ENCODE measurements around the gene RASA4.
"Not testable (repeated sequence)": the region's sequence is repeated elsewhere in the genome, so short reads cannot be mapped to it uniquely, and the experiment has no call there.

The RASA4 gene

DNA sequence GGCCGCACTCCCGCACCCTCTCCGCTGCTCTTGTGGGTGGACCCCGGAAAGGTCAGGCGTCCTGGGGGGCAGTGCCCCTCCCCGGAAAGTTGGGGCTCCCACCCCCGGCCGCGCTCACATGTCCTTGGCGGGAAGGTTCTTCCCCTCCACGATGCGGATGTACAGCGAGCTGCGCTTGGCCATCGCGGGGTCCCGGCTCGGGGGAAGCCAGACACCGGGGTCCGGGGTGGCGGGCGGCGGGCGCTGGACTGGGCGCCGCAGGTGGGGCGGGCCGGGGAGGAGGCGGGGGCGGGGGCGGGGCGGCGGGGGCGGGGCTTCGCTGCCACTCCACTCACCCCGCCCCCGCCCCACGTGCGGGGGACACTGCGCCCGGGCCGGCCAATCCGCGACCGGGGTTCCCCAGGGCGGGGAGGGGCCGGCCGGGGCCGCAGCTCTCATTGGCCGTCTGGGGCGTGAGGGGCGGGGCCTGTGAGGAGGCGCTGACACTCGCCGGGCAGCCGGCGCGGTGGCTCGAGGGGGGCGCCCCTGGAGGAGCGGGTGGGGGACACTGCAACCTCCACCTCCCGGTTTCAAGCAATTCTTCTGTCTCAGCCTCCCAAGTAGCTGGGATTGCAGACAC is at the start of gene RASA4:
Gene RASA4, minus strand, starts transcription at position 250 of the 619 bp plus-strand sequence. Its CDS starts 67 bp downstream, at position 183.
- DNase-seq (ENCODE audit: low read depth in 2 of 3, low spot score in 2 of 3), result not testable (repeated sequence)

- DNase-seq (ENCODE audit: low read depth in 2 of 3, low spot score in 2 of 3), result not testable (repeated sequence)
Observed at GRCh38 chr7:102664765-102665164, 48.2 kb upstream of the RASA4 start.

DNA sequence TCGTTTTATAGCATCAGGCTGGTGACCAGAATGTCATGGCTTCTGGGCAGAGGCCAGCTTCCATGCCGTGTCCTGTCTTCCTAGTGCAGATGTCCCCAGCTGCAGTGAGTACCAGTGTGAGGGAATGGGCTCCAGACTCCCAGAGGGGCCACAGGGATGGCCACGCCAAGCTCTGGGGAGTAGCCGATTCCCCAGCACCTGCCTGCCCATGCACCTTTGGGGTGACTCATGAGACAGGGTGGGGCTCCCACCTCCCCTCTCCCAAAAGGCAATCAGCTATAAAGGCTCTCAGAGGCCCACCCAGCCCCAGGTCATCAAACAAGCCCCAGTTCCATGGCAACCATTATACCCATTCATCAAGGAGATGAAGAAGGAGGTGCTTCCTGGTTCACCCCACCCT is 33.4 kb upstream of the RASA4 start, which contains the start of gene SPDYE2B:
Gene SPDYE2B, plus strand, starts transcription at position 396 of the 400 bp plus-strand sequence. CDS start 2,030 bp downstream, outside the sequence.
- DNase-seq (ENCODE audit: low read depth in 2 of 3, low spot score in 2 of 3), result not testable (repeated sequence)

DNA sequence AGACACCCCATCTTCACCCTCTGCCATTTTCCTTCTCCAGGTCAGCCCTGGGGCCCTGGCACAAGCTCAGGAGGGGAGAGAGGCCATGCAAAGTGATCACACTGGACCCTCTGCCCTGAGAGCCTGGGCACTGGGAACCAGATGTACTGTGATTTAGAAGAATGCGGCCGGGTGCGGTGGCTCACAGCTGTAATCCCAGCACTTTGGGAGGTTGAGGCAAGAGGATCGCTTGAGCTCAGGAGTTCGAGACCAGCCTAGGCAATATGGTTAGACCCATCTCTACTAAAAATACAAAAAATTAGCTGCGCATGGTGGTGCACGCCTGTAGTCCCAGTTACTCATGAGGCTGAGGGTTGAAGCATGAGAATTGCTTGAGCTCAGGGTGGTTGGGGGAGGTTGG is 31.3 kb upstream of the RASA4 start:
- DNase-seq (ENCODE audit: low read depth in 2 of 3, low spot score in 2 of 3), result not testable (repeated sequence)

DNA sequence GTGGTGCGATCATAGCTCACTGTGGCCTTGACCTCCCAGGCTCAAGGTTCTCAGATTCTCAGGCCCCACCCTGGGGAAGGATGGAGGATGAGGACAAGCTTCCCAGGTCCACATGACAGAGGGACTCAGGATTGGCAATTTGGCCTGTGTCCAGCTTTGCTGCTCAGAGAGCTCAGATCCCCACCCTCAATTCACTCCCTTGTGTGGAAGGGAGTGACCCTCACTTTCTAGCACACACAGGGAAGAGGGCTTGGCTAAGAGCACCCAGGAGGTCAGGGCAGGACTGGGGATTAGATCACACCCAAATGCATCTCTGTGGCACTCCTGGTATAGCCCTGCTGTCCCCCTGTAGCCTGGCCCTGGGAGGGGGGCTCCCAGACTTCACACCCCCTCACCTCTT is 26.8 kb upstream of the RASA4 start:
- not testable (repeated sequence) for DNase-seq (ENCODE audit: low read depth in 2 of 3, low spot score in 2 of 3)

GRCh38 chr7:102642691-102643090 is 26.1 kb upstream of the RASA4 start, which contains the start of gene UPK3BL1:
Gene UPK3BL1, minus strand, starts transcription at chr7:102642791. Its CDS starts 50 bp downstream, at chr7:102642741.
- DNase-seq (ENCODE audit: low read depth in 2 of 3, low spot score in 2 of 3), result not testable (repeated sequence)

DNA sequence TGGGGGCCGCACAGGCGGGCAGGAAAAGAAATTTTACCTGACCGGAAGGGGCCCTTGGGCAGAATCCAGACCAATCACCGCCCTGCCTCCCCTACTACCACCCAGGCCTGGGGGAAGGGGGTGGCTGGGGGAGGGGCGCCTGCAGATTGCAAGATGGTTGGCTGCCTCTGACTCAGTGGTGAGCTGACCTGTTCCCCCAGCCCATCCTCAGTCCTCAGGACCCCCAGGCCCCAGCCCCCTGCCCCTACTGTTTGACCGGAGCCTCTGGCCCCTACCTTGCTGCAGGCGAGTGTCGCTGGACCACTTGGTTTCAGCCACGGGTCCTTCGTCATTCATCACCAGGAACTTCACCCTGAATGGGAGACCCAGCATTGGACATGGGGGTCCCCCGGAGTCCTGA is 22.3 kb upstream of the RASA4 start:
- DNase-seq (ENCODE audit: low read depth in 2 of 3, low spot score in 2 of 3), result not testable (repeated sequence)

GRCh38 chr7:102636956-102637355 is 20.4 kb upstream of the RASA4 start:
- not testable (repeated sequence) for DNase-seq (ENCODE audit: low read depth in 2 of 3, low spot score in 2 of 3)

- DNase-seq (ENCODE audit: low read depth in 2 of 3, low spot score in 2 of 3), result not testable (repeated sequence)
Observed at GRCh38 chr7:102635354-102635753, 18.8 kb upstream of the RASA4 start.

DNA sequence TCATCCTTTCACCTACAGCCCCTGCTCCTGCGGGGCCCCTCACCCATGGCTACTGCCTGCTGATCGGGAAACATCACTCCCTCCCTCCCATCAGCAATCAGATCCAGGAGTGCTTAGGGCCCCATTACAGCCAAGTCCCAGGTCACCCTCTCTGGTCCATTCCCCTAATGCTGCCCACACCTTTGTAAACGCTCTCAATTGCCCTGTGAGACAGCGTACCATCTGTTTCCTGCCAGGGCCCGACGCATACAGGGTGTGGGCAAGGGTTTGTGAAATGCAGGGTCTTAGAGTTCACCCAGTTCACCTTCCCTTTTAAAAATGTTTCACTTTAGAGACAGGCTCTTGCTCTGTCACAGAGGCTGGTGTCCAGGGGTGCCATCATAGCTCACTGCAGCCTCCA is 17.7 kb upstream of the RASA4 start:
- not testable (repeated sequence) for DNase-seq (ENCODE audit: low read depth in 2 of 3, low spot score in 2 of 3)

DNA sequence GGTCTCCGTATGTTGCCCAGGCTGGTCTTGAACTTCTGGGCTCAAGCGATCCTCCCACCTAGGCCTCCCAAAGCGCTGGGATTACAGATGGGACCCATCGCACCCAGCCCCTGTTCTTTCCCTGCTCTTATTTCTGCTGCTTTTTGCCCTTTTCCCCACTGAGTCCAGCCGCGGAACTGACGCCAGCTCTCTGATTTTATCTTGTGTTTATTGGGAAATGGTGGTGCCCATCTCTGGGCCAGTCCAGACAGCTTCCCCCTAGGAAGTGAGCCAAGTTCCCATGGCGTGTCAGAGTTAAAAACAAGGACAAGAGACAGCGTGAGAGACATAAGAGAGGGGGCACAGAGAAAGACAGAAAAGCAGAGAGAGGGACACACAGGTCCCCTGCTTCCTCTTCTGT is 14.1 kb upstream of the RASA4 start:
- not testable (repeated sequence) for DNase-seq (ENCODE audit: low read depth in 2 of 3, low spot score in 2 of 3)

GRCh38 chr7:102627271-102627904 is 10.8 kb upstream of the RASA4 start:
- not testable (repeated sequence) for DNase-seq (ENCODE audit: low read depth in 2 of 3, low spot score in 2 of 3)

DNA sequence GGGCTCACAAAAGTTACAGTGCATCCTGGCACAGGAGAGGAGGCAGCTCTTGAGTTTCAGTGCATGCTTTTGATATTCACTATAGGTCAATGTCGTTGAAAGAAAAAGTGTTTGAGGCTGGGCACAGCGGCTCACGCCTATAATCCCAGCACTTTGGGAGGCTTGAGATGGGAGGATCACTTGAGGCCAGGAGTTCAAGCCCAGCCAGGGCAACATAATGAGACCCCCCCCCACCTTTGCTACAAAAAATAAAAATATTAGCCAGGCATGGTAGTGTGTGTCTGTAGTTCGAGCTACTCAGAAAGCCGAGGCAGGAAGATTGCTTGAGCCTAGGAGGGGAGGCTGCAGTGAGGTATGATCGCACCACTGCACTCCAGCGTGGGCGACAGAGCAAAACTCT is 1.6 kb upstream of the RASA4 start:
- not testable (repeated sequence) for DNase-seq (ENCODE audit: low read depth in 2 of 3, low spot score in 2 of 3)

- not testable (repeated sequence) for DNase-seq (ENCODE audit: low read depth in 2 of 3, low spot score in 2 of 3)
Observed at GRCh38 chr7:102615930-102616329, 626 bp downstream of the RASA4 start.

DNA sequence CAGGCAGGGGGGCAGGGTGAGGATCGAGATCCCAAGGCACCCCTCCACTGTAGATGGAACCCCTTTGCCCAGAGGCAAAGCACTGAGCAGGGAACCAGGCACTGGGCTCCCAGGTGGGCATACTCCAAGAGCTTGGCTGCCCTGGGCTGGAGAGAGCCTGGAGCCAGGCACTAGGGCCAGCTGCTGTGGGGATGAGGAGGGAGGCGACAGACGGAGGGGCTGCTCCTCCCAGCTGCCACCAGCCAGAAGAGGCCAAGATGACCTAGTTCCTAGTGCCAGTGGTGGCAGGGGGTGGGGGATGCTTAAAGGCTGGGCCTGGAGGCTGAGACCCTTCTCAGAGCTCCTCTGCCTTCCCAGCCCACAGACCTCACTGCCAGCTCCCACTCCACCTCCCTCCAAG is 1.7 kb downstream of the RASA4 start:
- not testable (repeated sequence) for DNase-seq (ENCODE audit: low read depth in 2 of 3, low spot score in 2 of 3)

DNA sequence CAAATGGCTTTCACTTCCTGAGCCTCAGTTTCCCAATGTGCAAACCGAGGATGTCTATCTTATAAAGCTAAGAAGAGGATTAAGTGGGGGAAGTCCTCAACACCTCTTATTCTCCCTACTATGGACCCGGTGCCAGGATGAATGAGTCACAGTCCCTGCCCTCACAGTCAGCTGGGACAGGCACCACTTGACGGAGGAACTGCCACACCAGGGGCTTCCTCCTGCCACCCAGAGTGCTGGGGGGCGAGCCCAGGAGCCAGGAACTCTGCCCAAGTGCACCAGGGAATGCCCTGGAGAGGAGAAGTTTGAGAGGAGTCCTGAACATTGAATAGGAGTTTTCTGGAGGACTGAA is 2.2 kb downstream of the RASA4 start:
- DNase-seq (ENCODE audit: low read depth in 2 of 3, low spot score in 2 of 3), result not testable (repeated sequence)

GRCh38 chr7:102613575-102614345 is 2.8 kb downstream of the RASA4 start:
- DNase-seq (ENCODE audit: low read depth in 2 of 3, low spot score in 2 of 3), result not testable (repeated sequence)

GRCh38 chr7:102611675-102612325 is 4.8 kb downstream of the RASA4 start:
- DNase-seq (ENCODE audit: low read depth in 2 of 3, low spot score in 2 of 3), result not testable (repeated sequence)

- not testable (repeated sequence) for DNase-seq (ENCODE audit: low read depth in 2 of 3, low spot score in 2 of 3)
Observed at GRCh38 chr7:102611013-102611674, 5.4 kb downstream of the RASA4 start.

- DNase-seq (ENCODE audit: low read depth in 2 of 3, low spot score in 2 of 3), result not testable (repeated sequence)
Observed at GRCh38 chr7:102610441-102610840, 6.1 kb downstream of the RASA4 start.

- not testable (repeated sequence) for DNase-seq (ENCODE audit: low read depth in 2 of 3, low spot score in 2 of 3)
Observed at GRCh38 chr7:102609734-102610133, 6.8 kb downstream of the RASA4 start.
